Prostate gland (tissue), 2 donors: Measurements from ENCODE around the gene CREB5.

Source experiments
- POLR2A ChIP-seq: fragments of 450-650 bp; IDR thresholded peaks from one replicate; pipeline ENCODE4 v1.6.1; 2016; ENCODE audit warnings: antibody characterized with exemption, mild to moderate bottlenecking
- TF ChIP-seq, protein P1 (sequence below), 4 experiments: fragments of 200-600 bp in 2 of 4; fragments of 450-650 bp in 2 of 4; sonication (generic) in 2 of 4; IDR thresholded peaks; 1 replicate in 3 of 4; 2 replicates in 1 of 4; pipeline ENCODE4 v1.5.1; 2016 to 2019; ENCODE audit warnings: antibody characterized with exemption in 4 of 4, mild to moderate bottlenecking in 2 of 4, moderate library complexity in 2 of 4

DNA sequence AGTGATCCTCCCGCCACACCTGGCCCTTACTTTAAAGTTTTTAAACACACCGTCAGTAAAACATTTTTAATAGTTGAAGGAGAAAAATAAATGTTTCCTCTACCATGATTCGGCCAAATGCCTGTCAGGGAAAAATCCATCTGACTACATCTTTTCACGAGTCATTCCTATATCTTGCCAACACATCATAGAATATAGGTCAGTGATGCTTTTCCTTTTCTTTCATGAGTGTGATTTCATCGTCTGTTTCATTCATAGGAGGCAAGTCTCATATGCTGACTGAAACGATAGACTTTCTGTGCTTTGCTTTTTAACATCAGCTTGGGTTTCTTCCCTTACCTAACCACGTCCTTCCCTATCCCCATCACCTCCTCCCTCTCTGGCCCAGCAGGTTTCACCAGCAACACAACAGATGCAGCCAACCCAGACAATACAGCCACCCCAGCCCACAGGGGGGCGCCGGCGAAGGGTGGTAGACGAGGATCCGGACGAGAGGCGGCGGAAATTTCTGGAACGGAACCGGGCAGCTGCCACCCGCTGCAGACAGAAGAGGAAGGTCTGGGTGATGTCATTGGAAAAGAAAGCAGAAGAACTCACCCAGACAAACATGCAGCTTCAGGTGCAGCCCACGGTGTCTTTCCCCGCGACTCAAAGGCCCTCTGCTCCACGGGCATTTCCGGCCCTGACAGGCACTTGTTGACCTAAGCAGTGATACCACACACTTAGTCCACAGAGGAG, 396.6 kb downstream of the CREB5 start:
- TF ChIP-seq, protein P1, sequence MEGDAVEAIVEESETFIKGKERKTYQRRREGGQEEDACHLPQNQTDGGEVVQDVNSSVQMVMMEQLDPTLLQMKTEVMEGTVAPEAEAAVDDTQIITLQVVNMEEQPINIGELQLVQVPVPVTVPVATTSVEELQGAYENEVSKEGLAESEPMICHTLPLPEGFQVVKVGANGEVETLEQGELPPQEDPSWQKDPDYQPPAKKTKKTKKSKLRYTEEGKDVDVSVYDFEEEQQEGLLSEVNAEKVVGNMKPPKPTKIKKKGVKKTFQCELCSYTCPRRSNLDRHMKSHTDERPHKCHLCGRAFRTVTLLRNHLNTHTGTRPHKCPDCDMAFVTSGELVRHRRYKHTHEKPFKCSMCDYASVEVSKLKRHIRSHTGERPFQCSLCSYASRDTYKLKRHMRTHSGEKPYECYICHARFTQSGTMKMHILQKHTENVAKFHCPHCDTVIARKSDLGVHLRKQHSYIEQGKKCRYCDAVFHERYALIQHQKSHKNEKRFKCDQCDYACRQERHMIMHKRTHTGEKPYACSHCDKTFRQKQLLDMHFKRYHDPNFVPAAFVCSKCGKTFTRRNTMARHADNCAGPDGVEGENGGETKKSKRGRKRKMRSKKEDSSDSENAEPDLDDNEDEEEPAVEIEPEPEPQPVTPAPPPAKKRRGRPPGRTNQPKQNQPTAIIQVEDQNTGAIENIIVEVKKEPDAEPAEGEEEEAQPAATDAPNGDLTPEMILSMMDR (IDR thresholded peaks at IDR 0.05): no peak
- no peak for TF ChIP-seq POLR2A
